Measurements from ENCODE around the gene IDH3G. TPM values are rescaled to one million over a fixed set of nuclear protein-coding genes. Genes with fewer than 3 reads are reported as not detected.

The IDH3G gene
- polyA plus RNA-seq, 3 donors from 2014 or later: 95.6 to 131 (median 118) TPM

- no peaks in the 10 kb centered on the region for H3K9me3 Mint-ChIP-seq
- no peaks in the 10 kb centered on the region for H3K36me3 Mint-ChIP-seq
- H3K27ac Mint-ChIP-seq: no peak overlapping the region
Observed at GRCh38 chrX:153770601-153771414, 23.4 kb downstream of the IDH3G start.

GRCh38 chrX:153769865-153770600, 24.1 kb downstream of the IDH3G start:
- H3K27me3 Mint-ChIP-seq (ENCODE audit: low read depth in 3 of 3): peaks cover 0 to 2% (median 0%) of the 10 kb centered on the region in 3 donors
- no peaks in the 10 kb centered on the region for H3K4me1 Mint-ChIP-seq
- no peak overlapping the region for H3K27ac Mint-ChIP-seq
- peak overlapping the region in 1 of 5 donors; percentile 15 for H3K4me3 Mint-ChIP-seq
- DNase-seq: no peak
- H3K36me3 Mint-ChIP-seq: no peaks in the 10 kb centered on the region
- no peaks in the 10 kb centered on the region for H3K9me3 Mint-ChIP-seq

More at GRCh38 chrX:153770601-153771414, 23.4 kb downstream of the IDH3G start:
- DNase-seq: no peak
- Mint-ChIP-seq H3K27me3 (ENCODE audit: low read depth in 3 of 3) (peaks cover 0 to 2% (median 0%) of the 10 kb centered on the region in 3 donors), H3K4me1 (no peaks in the 10 kb centered on the region), H3K4me3 (no peak overlapping the region)

- Mint-ChIP-seq H3K9me3 (no peaks in the 10 kb centered on the region), H3K27ac (no peak overlapping the region), H3K4me1 (no peaks in the 10 kb centered on the region), H3K36me3 (no peaks in the 10 kb centered on the region), H3K27me3 (ENCODE audit: low read depth in 3 of 3) (peaks cover 0 to 2% (median 0%) of the 10 kb centered on the region in 3 donors), H3K4me3 (no peak overlapping the region)
- DNase-seq: no peak
Observed at GRCh38 chrX:153769158-153769864, 24.9 kb downstream of the IDH3G start.

- Mint-ChIP-seq H3K36me3 (no peaks in the 10 kb centered on the region), H3K4me3 (no peak overlapping the region), H3K9me3 (no peaks in the 10 kb centered on the region), H3K27ac (no peak overlapping the region), H3K27me3 (ENCODE audit: low read depth in 3 of 3) (peaks cover 0 to 4% (median 2%) of the 10 kb centered on the region in 3 donors), H3K4me1 (peaks cover 0 to 4% of the 10 kb centered on the region in 2 donors)
- no peak for DNase-seq
Observed at GRCh38 chrX:153768311-153769157, 25.6 kb downstream of the IDH3G start.

- H3K27me3 Mint-ChIP-seq (ENCODE audit: low read depth in 3 of 3): peaks cover 0 to 4% (median 2%) of the 10 kb centered on the region in 3 donors
- peaks cover 0 to 1% (median 0%) of the 10 kb centered on the region in 6 donors for H3K9me3 Mint-ChIP-seq
- no peak overlapping the region for H3K4me3 Mint-ChIP-seq
- peaks cover 0 to 4% of the 10 kb centered on the region in 2 donors for H3K4me1 Mint-ChIP-seq
- no peak overlapping the region for H3K27ac Mint-ChIP-seq
- no peaks in the 10 kb centered on the region for H3K36me3 Mint-ChIP-seq
- no peak for DNase-seq
Observed at GRCh38 chrX:153767674-153768055, 26.5 kb downstream of the IDH3G start.

- Mint-ChIP-seq H3K4me1 (peaks cover 0 to 4% of the 10 kb centered on the region in 2 donors), H3K36me3 (no peaks in the 10 kb centered on the region), H3K27ac (no peak overlapping the region), H3K9me3 (peaks cover 0 to 1% (median 0%) of the 10 kb centered on the region in 6 donors), H3K4me3 (no peak overlapping the region), H3K27me3 (ENCODE audit: low read depth in 3 of 3) (peaks cover 0 to 4% (median 2%) of the 10 kb centered on the region in 3 donors)
- no peak for DNase-seq
Observed at GRCh38 chrX:153766871-153767673, 27.1 kb downstream of the IDH3G start.

GRCh38 chrX:153766098-153766817, 27.9 kb downstream of the IDH3G start:
- no peak for DNase-seq
- H3K4me1 Mint-ChIP-seq: peaks cover 0 to 4% of the 10 kb centered on the region in 2 donors
- peaks cover 0 to 4% (median 2%) of the 10 kb centered on the region in 3 donors for H3K27me3 Mint-ChIP-seq (ENCODE audit: low read depth in 3 of 3)
- H3K9me3 Mint-ChIP-seq: peaks cover 0 to 1% (median 0%) of the 10 kb centered on the region in 6 donors
- H3K27ac Mint-ChIP-seq: no peak overlapping the region
- H3K4me3 Mint-ChIP-seq: no peak overlapping the region
- no peaks in the 10 kb centered on the region for H3K36me3 Mint-ChIP-seq

GRCh38 chrX:153765138-153766079, 28.8 kb downstream of the IDH3G start:
- no peak for DNase-seq
- no peaks in the 10 kb centered on the region for H3K36me3 Mint-ChIP-seq
- peaks cover 0 to 4% (median 2%) of the 10 kb centered on the region in 3 donors for H3K27me3 Mint-ChIP-seq (ENCODE audit: low read depth in 3 of 3)
- no peak overlapping the region for H3K27ac Mint-ChIP-seq
- no peak overlapping the region for H3K4me3 Mint-ChIP-seq
- H3K9me3 Mint-ChIP-seq: peaks cover 0 to 1% (median 0%) of the 10 kb centered on the region in 6 donors
- H3K4me1 Mint-ChIP-seq: peaks cover 0 to 4% of the 10 kb centered on the region in 2 donors

- no peaks in the 10 kb centered on the region for H3K36me3 Mint-ChIP-seq
- H3K4me1 Mint-ChIP-seq: peaks cover 0 to 4% of the 10 kb centered on the region in 2 donors
- peaks cover 0 to 1% (median 0%) of the 10 kb centered on the region in 6 donors for H3K9me3 Mint-ChIP-seq
- DNase-seq: no peak
- no peak overlapping the region for H3K4me3 Mint-ChIP-seq
- no peak overlapping the region for H3K27ac Mint-ChIP-seq
- peaks cover 0 to 4% (median 2%) of the 10 kb centered on the region in 3 donors for H3K27me3 Mint-ChIP-seq (ENCODE audit: low read depth in 3 of 3)
Observed at GRCh38 chrX:153764786-153765137, 29.4 kb downstream of the IDH3G start.

GRCh38 chrX:153763989-153764755, 30.0 kb downstream of the IDH3G start, which contains the start of gene PLXNB3:
Gene PLXNB3, plus strand, starts transcription at chrX:153764249. Its CDS starts 1,287 bp downstream, at chrX:153765536.
- H3K4me1 Mint-ChIP-seq: peaks cover 0 to 4% of the 10 kb centered on the region in 2 donors
- peak; percentile 68 to 76 (median 73) for DNase-seq
- peaks cover 0 to 4% (median 2%) of the 10 kb centered on the region in 3 donors for H3K27me3 Mint-ChIP-seq (ENCODE audit: low read depth in 3 of 3)
- peaks cover 0 to 1% (median 0%) of the 10 kb centered on the region in 6 donors for H3K9me3 Mint-ChIP-seq
- H3K36me3 Mint-ChIP-seq: no peaks in the 10 kb centered on the region
- no peak within 1 kb of the TSS for H3K27ac Mint-ChIP-seq
- no peak within 1 kb of the TSS for H3K4me3 Mint-ChIP-seq
